Right ventricle myocardium inferior (tissue), 1 donor: Measurements from ENCODE around the gene PNMA8C. TPM values are rescaled to one million over a fixed set of nuclear protein-coding genes. Genes with fewer than 3 reads are reported as not detected.
"Not testable (repeated sequence)": the region's sequence is repeated elsewhere in the genome, so short reads cannot be mapped to it uniquely, and the experiment has no call there.

Experiments used
- ATAC-seq: fragments of 200-7000 bp; cut with Tn5 transposase; one replicate; pipeline ENCODE4 v1.9.1; 2020; ENCODE audit warnings: mild to moderate bottlenecking, moderate library complexity
- DNase-seq: peaks from one replicate; pipeline ENCODE4 v3.0.0; 2021; ENCODE audit errors: missing footprints
- intact Hi-C: fragments of 100-400 bp; cut with DNase I; formaldehyde crosslinking; loops from one replicate; pipeline ENCODE4 v1.11.0; 2022
- total RNA-seq: library from RNA; stranded (reverse); fragmentation: NEBNext Ultra II Directional; extraction: Animal tissue kit (Norgen Biotek cat#: 25700); gene quantifications from one replicate; pipeline ENCODE4 v1.2.1, GENCODE V29; 2021
- donor health status: DM: no; HTN: yes; CAD: no; lungs with severe emphysema.

Gene PNMA8C
- total RNA-seq, 1 donor from 2014 or later: not detected

- intact Hi-C loops: no loop called here
- no peak for ATAC-seq
These were observed 20.5 kb upstream of the PNMA8C start for GRCh38 chr19:46449228-46449627.

GRCh38 chr19:46448601-46449000 is 19.9 kb upstream of the PNMA8C start:
- ATAC-seq (no peak), DNase-seq (no peak)
- intact Hi-C loops: no loop called here

More at GRCh38 chr19:46449228-46449627, 20.5 kb upstream of the PNMA8C start:
- no peak for DNase-seq

GRCh38 chr19:46447824-46448223 is 19.1 kb upstream of the PNMA8C start:
- intact Hi-C loops: no loop called here
- DNase-seq (no peak), ATAC-seq (peak; percentile 69)

GRCh38 chr19:46447006-46447405 is 18.3 kb upstream of the PNMA8C start:
- DNase-seq (no peak), ATAC-seq (no peak)
- intact Hi-C loops: no loop called here

- ATAC-seq: no peak
These were observed 17.3 kb upstream of the PNMA8C start for GRCh38 chr19:46446021-46446420.

GRCh38 chr19:46442808-46443450 is 14.2 kb upstream of the PNMA8C start:
- peak; percentile 38 for ATAC-seq
- DNase-seq: no peak

More at GRCh38 chr19:46446021-46446420, 17.3 kb upstream of the PNMA8C start:
- intact Hi-C loops: no loop called here
- no peak for DNase-seq

GRCh38 chr19:46441866-46442265 is 13.1 kb upstream of the PNMA8C start:
- ATAC-seq (peak; percentile 56), DNase-seq (no peak)
- intact Hi-C loops: no loop called here

More at GRCh38 chr19:46442808-46443450, 14.2 kb upstream of the PNMA8C start:
- intact Hi-C loops: no loop called here

GRCh38 chr19:46435689-46436088 is 7.0 kb upstream of the PNMA8C start:
- ATAC-seq, intact Hi-C loops, DNase-seq: not testable (repeated sequence)

GRCh38 chr19:46435009-46435408 is 6.3 kb upstream of the PNMA8C start:
- intact Hi-C loops: no loop called here

GRCh38 chr19:46433470-46433869 is 4.7 kb upstream of the PNMA8C start:
- DNase-seq, intact Hi-C loops, ATAC-seq: not testable (repeated sequence)

More at GRCh38 chr19:46435009-46435408, 6.3 kb upstream of the PNMA8C start:
- ATAC-seq (no peak), DNase-seq (no peak)

- no peak for ATAC-seq
- DNase-seq: no peak
- intact Hi-C loops: no loop called here
These were observed 3.1 kb upstream of the PNMA8C start for GRCh38 chr19:46431824-46432223.

- ATAC-seq: no peak
- intact Hi-C loops: no loop called here
These were observed 1.3 kb upstream of the PNMA8C start for GRCh38 chr19:46429999-46430398.

GRCh38 chr19:46427518-46428045 is 1.2 kb downstream of the PNMA8C start:
- DNase-seq: no peak
- ATAC-seq: no peak
- intact Hi-C loops: no loop called here

More at GRCh38 chr19:46429999-46430398, 1.3 kb upstream of the PNMA8C start:
- DNase-seq: no peak

- intact Hi-C loops: no loop called here
- DNase-seq: peak; percentile 87
These were observed 2.1 kb downstream of the PNMA8C start for GRCh38 chr19:46426506-46427162.

GRCh38 chr19:46426035-46426505 is 2.7 kb downstream of the PNMA8C start:
- ATAC-seq: no peak

More at GRCh38 chr19:46426506-46427162, 2.1 kb downstream of the PNMA8C start:
- ATAC-seq: peak; percentile 83

GRCh38 chr19:46423188-46423587 is 5.5 kb downstream of the PNMA8C start:
- no peak for DNase-seq
- ATAC-seq: no peak
- intact Hi-C loops: no loop called here

More at GRCh38 chr19:46426035-46426505, 2.7 kb downstream of the PNMA8C start:
- no peak for DNase-seq
- intact Hi-C loops: no loop called here

- intact Hi-C loops: no loop called here
- DNase-seq (no peak), ATAC-seq (no peak)
These were observed 6.4 kb downstream of the PNMA8C start for GRCh38 chr19:46422344-46422743.

- ATAC-seq (no peak), DNase-seq (no peak)
- intact Hi-C loops: no loop called here
These were observed 8.7 kb downstream of the PNMA8C start for GRCh38 chr19:46420056-46420455.

GRCh38 chr19:46415804-46416709 is 12.7 kb downstream of the PNMA8C start:
- ATAC-seq: peak; percentile 29

More at GRCh38 chr19:46415804-46416709, 12.7 kb downstream of the PNMA8C start:
- intact Hi-C loops: not testable (repeated sequence)
- DNase-seq: peak; percentile 92
